GM18870 (cell line): Measurements from ENCODE around the gene LDB1.

Experiments
- ATAC-seq: cut with Tn5 transposase; IDR thresholded peaks from one replicate; pipeline ENCODE4 v1.9.1; 2021; ENCODE audit warnings: moderate library complexity; ENCODE audit not compliant: unreplicated experiment

Gene LDB1

DNA sequence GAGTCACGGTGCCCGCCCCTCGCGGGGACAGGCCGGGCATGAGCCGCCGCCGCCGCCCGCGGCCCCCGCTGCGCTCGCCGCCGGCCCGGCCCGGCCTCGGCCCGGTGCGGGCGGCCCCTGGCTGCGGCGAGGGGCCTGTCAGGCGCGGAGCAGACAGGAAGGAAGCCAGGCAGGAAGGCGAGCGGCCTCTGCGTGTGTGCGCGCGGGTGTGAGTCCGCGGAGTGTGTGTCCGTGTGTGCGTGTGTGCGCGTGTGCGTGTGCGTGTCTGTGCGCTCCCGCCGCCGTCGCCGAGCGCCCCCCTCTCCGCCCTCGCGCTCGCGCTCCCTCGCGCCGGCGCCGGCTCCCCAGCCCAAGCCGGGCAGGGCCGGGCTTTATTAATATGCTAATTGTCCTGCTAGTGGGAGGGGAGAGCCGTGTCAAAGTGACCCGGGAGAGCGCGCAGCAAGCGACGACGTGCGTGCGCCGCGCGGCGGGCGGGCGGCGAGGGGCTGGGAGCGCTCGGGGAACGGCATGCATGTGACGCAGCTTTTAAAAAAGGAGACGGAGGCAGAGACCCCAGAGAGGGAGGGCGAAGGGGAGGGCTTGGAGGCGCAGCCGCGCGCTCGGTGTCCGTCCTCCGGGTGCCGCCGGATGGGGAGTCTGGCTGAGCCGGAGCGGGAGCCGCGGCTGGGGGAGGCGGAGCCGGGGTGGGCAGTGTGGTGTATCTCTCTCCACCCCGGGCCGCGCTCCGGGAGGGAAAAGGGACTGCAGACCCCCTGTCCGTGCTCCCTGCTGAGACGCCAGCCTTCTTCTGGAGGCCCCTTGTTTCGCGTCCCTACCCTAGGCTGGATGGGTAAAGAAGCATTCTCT, at the start of gene LDB1:
TSS of gene LDB1 (minus strand) at position 227 of the 849 bp plus-strand sequence. CDS start 258 bp downstream, outside the sequence.
- ATAC-seq: no peak

GRCh38 chr10:102167861-102168260, 47.7 kb upstream of the LDB1 start:
- no peak for ATAC-seq

DNA sequence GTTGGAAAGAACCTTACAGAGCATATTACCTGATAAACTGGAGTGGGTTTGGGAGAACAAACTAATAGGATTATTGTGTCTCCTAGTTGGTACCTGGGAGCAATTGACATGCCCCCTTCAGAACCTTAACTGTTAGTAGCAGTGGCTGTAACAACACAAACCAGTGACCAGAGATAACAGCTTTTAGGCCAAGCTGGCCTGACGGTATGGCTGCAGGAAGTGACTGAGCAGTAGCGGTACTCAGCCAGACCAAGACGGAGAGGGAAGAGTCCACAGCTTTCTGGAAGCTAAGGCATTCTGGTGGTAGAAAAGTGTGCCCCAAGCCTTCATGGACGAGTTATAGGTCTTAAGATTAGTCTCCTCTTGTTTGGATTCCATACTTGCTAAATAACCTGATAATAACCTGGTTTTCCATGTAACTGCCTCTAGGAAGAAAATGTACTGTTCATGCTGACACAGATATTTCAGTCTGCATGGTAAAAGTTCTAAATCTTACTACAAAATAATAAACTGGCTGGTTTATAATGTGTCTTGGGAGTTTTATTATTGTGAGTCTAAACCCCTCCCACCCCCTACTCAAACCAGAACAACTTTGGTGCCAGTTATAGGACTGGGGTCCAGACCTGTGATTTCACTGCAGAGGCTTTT, 43.3 kb upstream of the LDB1 start:
- ATAC-seq: no peak

GRCh38 chr10:102159831-102160230, 39.7 kb upstream of the LDB1 start:
- ATAC-seq: no peak

GRCh38 chr10:102159051-102159597, 39.0 kb upstream of the LDB1 start:
- no peak for ATAC-seq

DNA sequence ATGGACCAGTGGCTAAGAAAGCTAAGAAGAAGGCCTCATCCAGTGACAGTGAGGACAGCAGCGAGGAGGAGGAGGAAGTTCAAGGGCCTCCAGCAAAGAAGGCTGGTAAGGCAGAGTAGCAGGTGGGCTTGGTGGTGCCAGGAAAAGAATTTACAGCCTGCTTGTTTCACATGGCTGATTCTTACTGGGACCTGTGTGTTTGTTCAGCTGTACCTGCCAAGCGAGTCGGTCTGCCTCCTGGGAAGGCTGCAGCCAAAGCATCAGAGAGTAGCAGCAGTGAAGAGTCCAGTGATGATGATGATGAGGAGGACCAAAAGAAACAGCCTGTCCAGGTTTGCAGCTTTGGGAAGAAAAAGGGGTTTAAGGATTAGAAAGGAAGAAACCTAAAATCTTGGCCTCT, 37.1 kb upstream of the LDB1 start:
- no peak for ATAC-seq

- ATAC-seq: no peak
Measured at GRCh38 chr10:102154466-102155116, 34.4 kb upstream of the LDB1 start.

DNA sequence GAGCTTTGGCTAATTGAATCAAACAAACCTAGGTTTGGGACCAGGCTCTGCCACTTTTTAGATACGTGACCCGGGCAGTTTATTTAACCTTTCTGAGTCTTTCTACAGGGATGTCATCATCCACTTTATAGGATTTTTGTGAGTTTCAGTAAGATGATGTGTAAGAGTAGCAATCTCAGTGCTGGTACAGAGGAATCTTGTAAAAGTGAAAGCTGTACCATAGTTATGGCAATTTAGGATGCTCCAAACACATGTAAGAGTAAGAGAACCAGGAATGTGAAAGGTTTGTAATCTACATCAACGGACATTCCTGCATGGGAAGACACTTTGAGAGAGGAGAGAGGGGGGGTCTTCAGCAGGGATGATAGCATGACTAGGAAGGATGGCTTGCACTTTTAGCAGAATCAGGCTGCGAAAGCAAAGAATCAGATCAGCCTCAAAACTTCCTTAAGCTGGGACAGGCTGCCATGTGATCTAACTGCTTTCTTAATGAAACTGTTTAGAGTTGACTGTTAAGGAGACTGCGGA, 33.0 kb upstream of the LDB1 start:
- ATAC-seq: no peak

GRCh38 chr10:102152545-102152890, 32.4 kb upstream of the LDB1 start:
- peak; percentile 16 for ATAC-seq

GRCh38 chr10:102151774-102152544, 31.8 kb upstream of the LDB1 start, which contains the start of gene NOLC1:
TSS of gene NOLC1 (plus strand) at chr10:102152389. CDS start at chr10:102152411, 22 bp downstream.
- peak; percentile 87 for ATAC-seq

DNA sequence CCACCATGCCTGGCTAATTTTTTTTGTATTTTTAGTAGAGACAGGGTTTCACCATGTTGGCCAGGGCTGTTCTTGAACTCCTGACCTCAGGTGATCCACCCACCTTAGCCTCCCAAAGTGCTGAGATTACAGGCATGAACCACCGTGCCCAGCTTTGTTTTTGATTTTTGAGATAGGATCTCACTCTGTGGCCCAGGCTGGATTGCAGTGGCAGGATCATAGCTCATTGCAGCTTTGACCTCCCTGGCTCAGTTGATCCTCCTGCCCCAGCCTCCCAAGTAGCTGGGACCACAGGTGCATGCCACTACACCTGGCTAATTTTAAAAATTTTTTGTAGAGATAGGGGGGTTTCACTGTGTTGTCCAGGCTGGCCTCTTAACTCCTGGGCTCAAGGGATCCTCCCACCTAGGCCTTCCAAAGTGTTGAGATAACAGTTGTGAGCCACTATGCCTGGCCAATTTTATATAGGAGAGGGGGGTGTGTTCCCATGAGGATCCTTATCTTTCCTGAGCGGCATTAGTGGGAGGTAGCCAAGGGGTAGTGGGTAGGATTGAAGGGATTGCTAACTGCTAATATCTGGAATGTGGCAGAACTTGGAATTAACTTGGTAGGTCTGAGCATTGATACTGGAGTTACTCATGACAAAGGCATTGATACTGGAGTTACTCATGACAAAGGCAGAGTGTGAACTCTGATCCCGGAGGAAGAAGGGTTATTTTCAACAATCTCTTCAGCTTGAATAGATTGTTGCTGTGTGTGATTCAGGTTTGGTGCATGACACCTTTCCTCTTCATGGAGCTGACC, 31.0 kb upstream of the LDB1 start:
- no peak for ATAC-seq

DNA sequence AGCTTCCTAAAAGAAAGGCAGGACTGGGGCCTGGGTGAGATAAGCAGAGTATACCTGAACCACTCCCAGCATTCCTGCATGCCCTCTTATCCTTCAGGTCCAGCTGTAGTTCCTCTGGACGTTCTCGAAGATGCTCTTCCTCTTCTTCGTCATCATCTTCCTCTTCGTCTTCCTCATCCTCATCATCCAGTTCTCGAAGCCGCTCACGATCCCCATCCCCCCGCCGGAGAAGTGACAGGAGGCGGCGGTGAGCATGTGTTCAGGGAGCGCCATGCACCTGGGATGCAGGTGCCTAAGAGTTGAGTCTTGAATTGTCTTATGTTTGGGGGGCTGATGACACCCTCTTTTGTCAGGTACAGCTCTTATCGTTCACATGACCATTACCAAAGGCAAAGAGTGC, 28.1 kb upstream of the LDB1 start:
- ATAC-seq: no peak

DNA sequence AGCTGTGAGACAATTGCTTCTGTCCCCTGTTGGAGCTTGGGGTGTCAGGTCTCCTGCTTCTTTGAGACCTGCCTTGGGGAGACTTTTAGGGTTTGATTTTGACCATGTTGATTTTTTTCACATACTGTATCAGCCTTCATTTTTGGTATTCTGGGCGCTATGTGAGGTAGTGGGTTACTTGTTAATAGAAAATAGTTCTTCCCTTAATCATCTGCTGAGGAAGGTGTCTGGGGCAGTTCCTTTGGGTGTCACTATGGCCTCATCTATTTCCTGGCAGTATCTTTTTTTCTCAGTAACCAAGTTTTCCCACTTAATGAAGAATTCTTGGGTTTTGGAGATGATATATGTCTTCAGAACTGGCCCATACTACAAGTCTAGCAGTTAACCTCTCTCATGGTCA, 27.4 kb upstream of the LDB1 start:
- ATAC-seq: no peak

DNA sequence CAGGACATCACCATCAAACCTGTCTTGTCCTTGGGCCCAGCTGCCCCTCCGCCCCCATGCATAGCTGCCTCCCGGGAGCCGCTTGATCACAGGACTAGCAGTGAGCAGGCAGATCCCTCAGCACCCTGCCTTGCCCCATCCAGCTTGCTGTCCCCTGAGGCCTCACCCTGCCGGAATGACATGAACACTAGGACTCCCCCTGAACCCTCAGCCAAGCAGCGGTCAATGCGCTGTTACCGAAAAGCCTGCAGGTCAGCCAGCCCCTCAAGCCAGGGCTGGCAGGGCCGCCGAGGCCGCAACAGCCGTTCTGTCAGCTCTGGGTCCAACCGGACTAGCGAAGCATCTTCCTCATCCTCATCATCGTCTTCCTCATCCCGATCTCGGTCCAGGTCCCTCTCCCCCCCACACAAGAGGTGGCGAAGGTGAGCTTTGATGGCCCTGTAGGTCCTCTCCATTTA, 26.8 kb upstream of the LDB1 start:
- no peak for ATAC-seq

DNA sequence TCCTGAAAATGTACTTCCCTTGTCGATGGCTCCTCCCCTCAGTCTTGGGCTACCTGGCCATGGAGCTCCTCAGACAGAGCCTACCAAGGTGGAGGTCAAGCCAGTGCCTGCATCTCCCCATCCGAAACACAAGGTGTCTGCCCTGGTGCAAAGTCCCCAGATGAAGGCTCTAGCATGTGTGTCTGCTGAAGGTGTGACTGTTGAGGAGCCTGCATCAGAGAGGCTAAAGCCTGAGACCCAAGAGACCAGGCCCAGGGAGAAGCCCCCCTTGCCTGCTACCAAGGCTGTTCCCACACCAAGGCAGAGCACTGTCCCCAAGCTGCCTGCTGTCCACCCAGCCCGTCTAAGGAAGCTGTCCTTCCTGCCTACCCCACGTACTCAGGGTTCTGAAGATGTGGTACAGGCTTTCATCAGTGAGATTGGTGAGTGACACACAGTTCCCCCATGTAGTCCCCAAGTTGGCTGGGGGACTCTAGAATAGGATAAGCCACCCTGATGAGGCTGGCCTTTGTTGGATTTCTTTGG, 21.5 kb upstream of the LDB1 start:
- no peak for ATAC-seq

- no peak for ATAC-seq
Measured at GRCh38 chr10:102140913-102141540, 20.9 kb upstream of the LDB1 start.

DNA sequence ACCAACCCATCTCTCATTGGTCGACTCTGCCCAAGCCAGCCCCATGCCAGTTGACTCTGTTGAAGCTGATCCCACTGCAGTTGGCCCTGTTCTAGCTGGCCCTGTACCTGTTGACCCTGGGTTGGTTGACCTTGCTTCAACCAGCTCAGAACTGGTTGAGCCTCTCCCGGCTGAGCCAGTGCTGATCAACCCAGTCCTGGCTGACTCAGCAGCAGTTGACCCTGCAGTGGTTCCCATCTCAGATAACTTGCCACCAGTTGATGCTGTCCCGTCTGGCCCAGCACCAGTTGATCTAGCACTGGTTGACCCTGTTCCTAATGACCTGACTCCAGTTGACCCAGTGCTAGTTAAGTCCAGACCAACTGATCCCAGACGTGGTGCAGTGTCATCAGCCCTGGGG, 20.1 kb upstream of the LDB1 start:
- no peak for ATAC-seq

- ATAC-seq: no peak
Measured at GRCh38 chr10:102139281-102140110, 19.3 kb upstream of the LDB1 start.
